ENCODE data around the gene SCGB1D1. TPM values are rescaled to one million over a fixed set of nuclear protein-coding genes. Genes with fewer than 3 reads are reported as not detected.

SCGB1D1 gene
- total and polyA plus RNA-seq, 11 donors, result not detected

- ATAC-seq, result peak in 1 of 4 donors; percentile 9
Observed at GRCh38 chr11:62149986-62150886, 39.8 kb upstream of the SCGB1D1 start.

DNA sequence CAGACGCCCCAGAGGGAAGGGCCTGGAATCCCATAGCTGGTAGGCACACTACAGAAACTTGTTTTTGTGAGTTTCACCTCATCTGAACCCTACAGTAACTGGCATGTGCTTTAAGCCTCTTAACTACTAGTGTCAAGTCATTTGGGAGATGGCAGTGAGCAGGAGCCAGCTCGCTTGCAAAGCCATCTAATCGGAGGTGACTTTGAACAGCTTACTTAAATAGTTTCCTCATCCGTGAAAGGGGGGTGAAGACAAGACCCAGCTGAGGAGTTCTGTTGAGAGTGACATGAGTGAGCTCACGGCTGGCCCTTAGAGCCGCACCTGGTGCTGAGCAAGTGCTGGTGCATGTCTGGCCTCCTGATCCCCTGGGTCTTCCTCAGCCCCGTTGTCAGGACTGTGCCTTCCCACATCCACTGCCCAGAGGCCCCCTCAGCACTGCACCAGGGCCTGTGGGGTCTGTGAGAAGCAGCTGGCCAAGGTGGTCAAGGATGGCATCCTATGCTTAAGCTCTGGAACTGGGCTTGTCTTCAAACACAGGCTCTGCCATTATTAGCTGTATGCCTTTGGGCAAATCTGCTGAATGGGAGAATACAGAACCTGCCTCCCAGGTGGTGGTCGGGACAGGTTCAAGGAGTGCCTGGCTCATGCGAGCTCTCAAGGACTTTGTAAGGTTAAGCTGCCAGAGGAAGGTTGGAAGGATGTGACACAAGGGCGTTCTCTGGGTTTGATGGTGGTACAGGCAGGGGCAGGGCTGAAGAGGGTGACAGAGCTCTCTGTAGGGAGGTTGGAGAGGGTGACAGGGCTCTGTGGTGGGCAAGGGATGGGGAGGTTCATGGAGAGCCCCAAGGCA is 38.9 kb upstream of the SCGB1D1 start:
- H3K27ac ChIP-seq, result no peak overlapping the region
- ATAC-seq, result peak in 3 of 4 donors; percentile 13 to 18 (median 16)
- TF ChIP-seq, protein P1, sequence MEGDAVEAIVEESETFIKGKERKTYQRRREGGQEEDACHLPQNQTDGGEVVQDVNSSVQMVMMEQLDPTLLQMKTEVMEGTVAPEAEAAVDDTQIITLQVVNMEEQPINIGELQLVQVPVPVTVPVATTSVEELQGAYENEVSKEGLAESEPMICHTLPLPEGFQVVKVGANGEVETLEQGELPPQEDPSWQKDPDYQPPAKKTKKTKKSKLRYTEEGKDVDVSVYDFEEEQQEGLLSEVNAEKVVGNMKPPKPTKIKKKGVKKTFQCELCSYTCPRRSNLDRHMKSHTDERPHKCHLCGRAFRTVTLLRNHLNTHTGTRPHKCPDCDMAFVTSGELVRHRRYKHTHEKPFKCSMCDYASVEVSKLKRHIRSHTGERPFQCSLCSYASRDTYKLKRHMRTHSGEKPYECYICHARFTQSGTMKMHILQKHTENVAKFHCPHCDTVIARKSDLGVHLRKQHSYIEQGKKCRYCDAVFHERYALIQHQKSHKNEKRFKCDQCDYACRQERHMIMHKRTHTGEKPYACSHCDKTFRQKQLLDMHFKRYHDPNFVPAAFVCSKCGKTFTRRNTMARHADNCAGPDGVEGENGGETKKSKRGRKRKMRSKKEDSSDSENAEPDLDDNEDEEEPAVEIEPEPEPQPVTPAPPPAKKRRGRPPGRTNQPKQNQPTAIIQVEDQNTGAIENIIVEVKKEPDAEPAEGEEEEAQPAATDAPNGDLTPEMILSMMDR (IDR thresholded peaks at IDR 0.05), result no peak
- no peak for TF ChIP-seq POLR2A (IDR thresholded peaks at IDR 0.05)
- H3K36me3 ChIP-seq, result peaks cover 0 to 65% (median 48%) of the 10 kb centered on the region in 9 donors
- H3K4me1 ChIP-seq, result peaks cover 0 to 14% (median 3%) of the 10 kb centered on the region in 12 donors
- intact Hi-C loops (cut with DNase I), result no loop called here
- DNase-seq, result peak in 1 of 5 donors; percentile 15
- H3K4me3 ChIP-seq, result no peak overlapping the region
- H3K9me3 ChIP-seq, result no peaks in the 10 kb centered on the region
- no peaks in the 10 kb centered on the region for H3K27me3 ChIP-seq
- 77 to 84% (median 81%) methylated on average over 8 to 10 of the region's 10 CpGs for WGBS, 4 donors

More at GRCh38 chr11:62149986-62150886, 39.8 kb upstream of the SCGB1D1 start:
- TF ChIP-seq, protein P1 (IDR thresholded peaks at IDR 0.05), result no peak
- no peak for TF ChIP-seq POLR2A (IDR thresholded peaks at IDR 0.05)
- no peaks in the 10 kb centered on the region for H3K27me3 ChIP-seq
- peaks cover 0 to 73% (median 56%) of the 10 kb centered on the region in 9 donors for H3K36me3 ChIP-seq
- no peak overlapping the region for H3K27ac ChIP-seq
- DNase-seq, result peak in 1 of 5 donors; percentile 12
- intact Hi-C loops (cut with DNase I), result no loop called here
- WGBS, 4 donors, result 89 to 95% (median 93%) methylated on average over 13 to 17 of the region's 17 CpGs
- no peak overlapping the region for H3K4me3 ChIP-seq
- H3K9me3 ChIP-seq, result no peaks in the 10 kb centered on the region
- peaks cover 0 to 14% (median 3%) of the 10 kb centered on the region in 12 donors for H3K4me1 ChIP-seq

- WGBS, 4 donors, result 90 to 98% (median 97%) methylated on average over 8 to 9 of the region's 9 CpGs
Observed at GRCh38 chr11:62151737-62152102, 38.3 kb upstream of the SCGB1D1 start.

More at GRCh38 chr11:62151737-62152102, 38.3 kb upstream of the SCGB1D1 start:
- intact Hi-C loops (cut with DNase I), result no loop called here
- ATAC-seq, result no peak
- peak in 1 of 5 donors; percentile 7 for DNase-seq
- no peak overlapping the region for H3K27ac ChIP-seq
- no peaks in the 10 kb centered on the region for H3K9me3 ChIP-seq
- peaks cover 0 to 14% (median 3%) of the 10 kb centered on the region in 12 donors for H3K4me1 ChIP-seq
- peaks cover 0 to 59% (median 43%) of the 10 kb centered on the region in 9 donors for H3K36me3 ChIP-seq
- no peaks in the 10 kb centered on the region for H3K27me3 ChIP-seq
- H3K4me3 ChIP-seq, result no peak overlapping the region
- TF ChIP-seq, protein P1 (IDR thresholded peaks at IDR 0.05), result no peak
- no peak for TF ChIP-seq POLR2A (IDR thresholded peaks at IDR 0.05)

Data from heart left ventricle (tissue), 16 donors.